ENCODE results near the gene CASTOR1.

DNA sequence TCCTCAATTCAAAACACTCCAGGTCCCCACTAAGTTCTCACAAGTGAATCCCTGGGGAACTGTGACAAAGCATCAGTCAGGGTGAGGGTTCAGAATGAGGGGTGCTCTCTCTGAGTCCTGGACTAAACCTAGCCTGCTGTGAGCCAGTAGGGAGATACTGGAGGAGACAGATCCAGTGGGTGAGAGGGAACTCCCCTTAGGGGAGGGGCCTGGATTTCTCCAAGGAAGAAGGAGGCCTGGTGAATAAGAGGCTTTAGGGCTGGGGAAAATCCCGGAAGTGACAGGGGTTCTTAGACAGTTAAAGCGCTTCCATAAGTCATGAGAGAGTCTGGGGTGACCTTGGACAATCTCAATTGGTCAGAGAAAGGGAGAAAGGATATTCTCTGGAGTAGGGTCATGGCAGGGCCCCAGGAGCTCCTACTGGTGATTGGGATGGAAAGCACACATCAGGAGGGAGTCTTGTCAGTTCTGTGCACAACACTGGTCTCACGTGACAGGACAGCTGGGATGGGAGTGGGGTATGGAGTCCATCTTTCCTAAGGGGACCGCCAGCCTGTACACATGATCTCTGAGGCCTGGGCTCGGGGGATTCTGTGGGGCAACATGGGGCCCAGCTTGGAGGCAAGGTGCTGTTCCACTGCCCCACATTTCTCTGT is 35.9 kb upstream of the CASTOR1 start:
- TF ChIP-seq, protein P1, sequence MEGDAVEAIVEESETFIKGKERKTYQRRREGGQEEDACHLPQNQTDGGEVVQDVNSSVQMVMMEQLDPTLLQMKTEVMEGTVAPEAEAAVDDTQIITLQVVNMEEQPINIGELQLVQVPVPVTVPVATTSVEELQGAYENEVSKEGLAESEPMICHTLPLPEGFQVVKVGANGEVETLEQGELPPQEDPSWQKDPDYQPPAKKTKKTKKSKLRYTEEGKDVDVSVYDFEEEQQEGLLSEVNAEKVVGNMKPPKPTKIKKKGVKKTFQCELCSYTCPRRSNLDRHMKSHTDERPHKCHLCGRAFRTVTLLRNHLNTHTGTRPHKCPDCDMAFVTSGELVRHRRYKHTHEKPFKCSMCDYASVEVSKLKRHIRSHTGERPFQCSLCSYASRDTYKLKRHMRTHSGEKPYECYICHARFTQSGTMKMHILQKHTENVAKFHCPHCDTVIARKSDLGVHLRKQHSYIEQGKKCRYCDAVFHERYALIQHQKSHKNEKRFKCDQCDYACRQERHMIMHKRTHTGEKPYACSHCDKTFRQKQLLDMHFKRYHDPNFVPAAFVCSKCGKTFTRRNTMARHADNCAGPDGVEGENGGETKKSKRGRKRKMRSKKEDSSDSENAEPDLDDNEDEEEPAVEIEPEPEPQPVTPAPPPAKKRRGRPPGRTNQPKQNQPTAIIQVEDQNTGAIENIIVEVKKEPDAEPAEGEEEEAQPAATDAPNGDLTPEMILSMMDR (IDR thresholded peaks at IDR 0.05), result no peak
- TF ChIP-seq POLR2A (IDR thresholded peaks at IDR 0.05), result peak in 1 of 2 donors; percentile 30

All from Peyer's patch (tissue), 4 donors.